ENCODE data around the gene OR1M1. TPM values are rescaled to one million over a fixed set of nuclear protein-coding genes. Genes with fewer than 3 reads are reported as not detected.

OR1M1 gene
- total RNA-seq, 1 donor from 2014 or later = not detected

GRCh38 chr19:9075064-9075949 lies 11.6 kb upstream of the OR1M1 start:
- DNase-seq = peak; percentile 63

DNA sequence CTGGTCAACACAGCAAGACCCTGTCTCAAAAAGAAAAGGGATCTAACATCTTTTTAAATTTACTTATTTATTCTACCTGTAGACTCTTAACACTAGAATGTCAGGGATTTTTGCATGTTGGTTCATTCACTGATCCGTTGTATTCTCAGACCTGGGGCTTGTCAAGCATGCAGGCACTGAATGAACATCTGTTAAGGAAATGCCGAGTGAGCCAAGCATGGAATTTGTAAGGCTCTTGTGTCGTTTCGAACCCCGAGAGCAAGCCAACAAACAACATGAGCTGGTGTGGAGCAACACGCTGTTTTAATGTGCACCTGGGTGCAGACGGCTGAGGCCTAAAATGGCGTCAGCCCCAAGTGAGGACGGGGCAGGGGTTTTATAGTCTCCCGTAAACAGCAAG lies 10.0 kb upstream of the OR1M1 start:
- no peak for DNase-seq

- DNase-seq = no peak
These were observed 8.2 kb upstream of the OR1M1 start for GRCh38 chr19:9078651-9079050.

DNA sequence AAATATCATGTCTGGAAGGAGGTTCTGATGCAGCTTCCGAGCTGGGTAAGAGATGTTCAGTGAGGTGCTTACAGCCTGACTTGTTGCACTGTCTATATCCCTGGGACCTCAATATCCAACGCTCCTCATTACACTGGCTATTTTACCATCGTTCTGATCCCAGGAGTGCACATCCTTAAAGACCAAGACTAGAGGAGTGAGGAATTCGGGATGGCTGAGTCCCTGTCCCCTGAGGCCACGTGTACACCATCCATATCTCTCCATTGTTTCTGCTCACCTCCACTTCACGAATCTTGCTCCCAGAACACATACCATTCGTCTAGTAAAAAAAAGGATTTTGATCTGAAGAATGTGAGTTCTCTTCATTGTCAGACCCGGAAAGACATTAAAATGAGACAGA lies 20.5 kb downstream of the OR1M1 start, which contains the start of gene OR7G2:
TSS of gene OR7G2 (minus strand) at position 101 of the 400 bp plus-strand sequence. CDS start 4,232 bp downstream, outside the sequence.
- DNase-seq = no peak

- no peak for DNase-seq
These were observed 23.1 kb downstream of the OR1M1 start for GRCh38 chr19:9109959-9110358.

DNA sequence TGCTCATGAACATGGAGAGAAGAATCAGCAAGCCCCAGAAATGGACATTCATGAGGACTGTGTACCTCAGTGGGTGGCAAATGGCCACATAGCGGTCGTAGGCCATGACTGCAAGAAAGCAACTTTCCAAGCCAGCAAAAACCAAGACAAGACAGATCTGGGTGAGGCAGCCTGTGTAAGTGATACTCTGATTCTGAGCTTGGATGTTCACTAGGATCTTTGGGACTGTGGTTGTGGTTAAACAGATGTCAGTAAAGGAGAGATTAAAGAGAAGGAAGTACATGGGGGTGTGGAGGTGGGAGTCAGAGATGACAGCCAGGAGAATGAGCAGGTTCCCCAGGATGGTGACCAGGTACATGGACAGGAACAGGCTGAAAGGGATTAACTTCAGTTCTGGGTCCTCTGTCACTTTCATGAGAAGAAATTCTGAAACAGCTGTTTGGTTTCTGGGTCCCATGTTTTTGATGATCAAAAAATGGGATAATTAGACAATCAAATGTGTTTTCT lies 28.5 kb downstream of the OR1M1 start, which contains the start of gene OR7G1:
TSS of gene OR7G1 (minus strand) at position 457 of the 507 bp plus-strand sequence. CDS start at position 457, 0 bp downstream.
- DNase-seq = no peak

GRCh38 chr19:9116547-9116946 lies 29.7 kb downstream of the OR1M1 start:
- no peak for DNase-seq

DNA sequence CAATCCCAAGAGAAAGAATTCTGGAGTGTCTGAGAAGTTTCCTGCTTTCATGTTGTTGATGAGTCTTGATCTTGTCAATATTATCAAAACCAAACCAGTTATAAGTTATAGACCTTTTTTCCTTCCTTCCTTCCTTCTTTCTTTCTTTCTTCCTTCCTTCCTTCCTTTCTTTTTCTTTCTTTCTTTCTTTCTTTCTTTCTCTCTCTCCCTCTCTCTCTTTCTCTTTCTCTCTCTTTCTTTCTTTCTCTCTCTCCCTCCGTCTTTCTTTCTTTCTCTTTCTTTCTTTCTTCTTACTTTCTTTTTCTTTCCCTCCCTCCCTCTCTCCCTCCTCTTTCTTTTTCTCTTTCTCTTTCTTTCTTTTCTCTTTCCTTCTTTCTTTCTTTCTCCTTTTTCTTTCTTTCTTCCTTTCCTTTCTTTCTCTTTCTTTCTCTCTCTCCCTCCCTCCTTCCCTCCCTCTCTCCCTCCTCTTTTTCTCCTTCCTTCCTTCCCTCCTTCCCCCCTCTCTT lies 40.1 kb downstream of the OR1M1 start, which contains the start of gene OR7G3:
TSS of gene OR7G3 (minus strand) at position 51 of the 506 bp plus-strand sequence. CDS start at position 51, 0 bp downstream.
- DNase-seq = no peak

- DNase-seq = no peak
These were observed 41.3 kb downstream of the OR1M1 start for GRCh38 chr19:9128171-9128570.

- no peak for DNase-seq
These were observed 44.1 kb downstream of the OR1M1 start for GRCh38 chr19:9130965-9131364.

GRCh38 chr19:9132422-9132821 lies 45.6 kb downstream of the OR1M1 start:
- no peak for DNase-seq

- DNase-seq = no peak
These were observed 52.8 kb downstream of the OR1M1 start for GRCh38 chr19:9139609-9140158.

GRCh38 chr19:9140159-9140874 lies 53.5 kb downstream of the OR1M1 start, which contains the start of gene ZNF317:
Gene ZNF317, plus strand, starts transcription at chr19:9140397. Its CDS starts 15,620 bp downstream, at chr19:9156017.
- DNase-seq = peak; percentile 83

GRCh38 chr19:9144920-9145319 lies 58.1 kb downstream of the OR1M1 start:
- no peak for DNase-seq

Small RNAs within 50 kb of the gene (small RNA-seq; reads per million reads assigned to genes)
- gene OR1M4P = not detected

Other genes with a start within 250 kb of the OR1M1 start
- gene MUC16, start 76.7 kb upstream of the OR1M1 start, total RNA-seq = not detected
- gene OR7G2, start 20.4 kb downstream of the OR1M1 start, total RNA-seq = not detected
- not detected for gene OR7G1, start 28.7 kb downstream of the OR1M1 start, total RNA-seq
- gene OR7G3, start 39.9 kb downstream of the OR1M1 start, total RNA-seq = not detected
- gene ZNF317, start 53.3 kb downstream of the OR1M1 start, total RNA-seq = 18.7 TPM
- gene OR7D2, start 91.9 kb downstream of the OR1M1 start, total RNA-seq = not detected
- gene OR7D4, start 132.5 kb downstream of the OR1M1 start, total RNA-seq = not detected
- gene OR7E24, start 163.9 kb downstream of the OR1M1 start, total RNA-seq = not detected
- 25.7 TPM for gene ZNF699, start 222.8 kb downstream of the OR1M1 start, total RNA-seq
- 52.7 TPM for gene ZNF559, start 237.1 kb downstream of the OR1M1 start, total RNA-seq

Data from occipital lobe (tissue), 3 donors.